Caco-2 (cell line): ENCODE data around the gene ABCC10. TPM values are rescaled to one million over a fixed set of nuclear protein-coding genes. Genes with fewer than 3 reads are reported as not detected.
A peak's percentile ranks its signal among the peaks of the same experiment; 100 is the strongest.

Experiments
- BruUV-seq: library from RNA; stranded (reverse); fragments of 400-500 nt; replicated peaks from 2 replicates; lab custom pipeline; 2021; lab: Mats Ljungman, UMichigan
- CTCF ChIA-PET: fragments of 300-600 bp; sonication (Branson Sonifier 250); formaldehyde crosslinking; loops from one replicate; lab custom pipeline; 2022; ENCODE audit warnings: antibody characterized with exemption; lab: Charles Lee
- POLR2A ChIA-PET: fragments of 300-600 bp; sonication (Branson Sonifier 250); formaldehyde crosslinking; loops from one replicate; lab custom pipeline; 2022; ENCODE audit warnings: antibody characterized with exemption; lab: Charles Lee
- DNase-seq, 2 experiments: peaks; one replicate each; pipeline versions ENCODE4 v3.0.0 to v3.0.0-alpha.2; 2020 to 2022
- H3K27me3 ChIP-seq: replicated peaks from 2 replicates; pipeline ENCODE4 v1.6.0; 2011; ENCODE audit warnings: low read length; ENCODE audit not compliant: control insufficient read depth, insufficient read depth
- H3K36me3 ChIP-seq: 2 replicates; pipeline ENCODE4 v1.5.1; 2011; ENCODE audit warnings: low read length; ENCODE audit not compliant: control insufficient read depth, insufficient read depth
- H3K4me1 ChIP-seq: fragments of 250-450 bp; sonication (Bioruptor Pico); 2 replicates; pipeline ENCODE4 v1.5.1; 2020; ENCODE audit warnings: mild to moderate bottlenecking
- H3K4me3 ChIP-seq: 2 replicates; pipeline ENCODE4 v1.5.1; 2011; ENCODE audit warnings: low read depth, mild to moderate bottlenecking, control low read depth, low read length
- H3K9me3 ChIP-seq: fragments of 250-450 bp; sonication (Bioruptor Pico); 2 replicates; pipeline ENCODE4 v1.5.1; 2020; ENCODE audit warnings: mild to moderate bottlenecking, moderate library complexity
- H3K27ac Mint-ChIP-seq: one replicate; pipeline ENCODE4 v1.8.0; 2022; ENCODE audit warnings: mixed read lengths; ENCODE audit not compliant: unreplicated experiment
- H3K27me3 Mint-ChIP-seq: one replicate; pipeline ENCODE4 v1.8.0; 2022; ENCODE audit warnings: mixed read lengths; ENCODE audit not compliant: insufficient read depth, unreplicated experiment
- H3K36me3 Mint-ChIP-seq: one replicate; pipeline ENCODE4 v1.8.0; 2022; ENCODE audit warnings: mild to moderate bottlenecking, mixed read lengths; ENCODE audit not compliant: insufficient read depth, unreplicated experiment
- H3K4me1 Mint-ChIP-seq: one replicate; pipeline ENCODE4 v1.8.0; 2022; ENCODE audit warnings: low read depth, mixed read lengths; ENCODE audit not compliant: unreplicated experiment
- H3K4me3 Mint-ChIP-seq: one replicate; pipeline ENCODE4 v1.8.0; 2022; ENCODE audit warnings: mild to moderate bottlenecking, moderate library complexity, mixed read lengths; ENCODE audit not compliant: unreplicated experiment
- H3K9me3 Mint-ChIP-seq: one replicate; pipeline ENCODE4 v1.8.0; 2022; ENCODE audit warnings: mixed read lengths; ENCODE audit not compliant: unreplicated experiment
- CTCF ChIP-seq, 2 experiments: fragments of 200-600 bp in 1 of 2; IDR thresholded peaks; 1 replicate in 1 of 2; 2 replicates in 1 of 2; pipeline versions ENCODE4 v1.5.1 to v1.8.0; 2011 to 2022; ENCODE audit warnings: antibody characterized with exemption in 1 of 2, control low read depth in 1 of 2, inconsistent platforms in 1 of 2, low read depth in 1 of 2, low read length in 1 of 2, mild to moderate bottlenecking in 1 of 2, moderate library complexity in 1 of 2; ENCODE audit not compliant: insufficient read depth in 1 of 2, severe bottlenecking in 1 of 2, unreplicated experiment in 1 of 2
- intact Hi-C: fragments of 100-400 bp; cut with micrococcal nuclease; formaldehyde crosslinking; loops from one replicate; pipeline ENCODE4 v1.10.0; 2022; ENCODE audit not compliant: unreplicated experiment
- total RNA-seq: library from RNA; stranded (reverse); gene quantifications from 2 replicates; pipeline ENCODE4 v1.2.3, GENCODE V29; 2022

The ABCC10 gene
- total RNA-seq, 1 experiment from 2014 or later = 40.1 TPM

- TF ChIP-seq CTCF (IDR thresholded peaks at IDR 0.05; ENCODE audit: insufficient read depth in 1 of 2, low read depth in 1 of 2, low read length in 1 of 2, severe bottlenecking in 1 of 2, unreplicated experiment in 1 of 2) = no peak
- no TSS peak for BruUV-seq
- Mint-ChIP-seq H3K27ac (no peak overlapping the region), H3K36me3 (no peaks in the 10 kb centered on the region), H3K9me3 (no peaks in the 10 kb centered on the region), H3K4me1 (peaks cover 69% of the 10 kb centered on the region), H3K4me3 (no peak overlapping the region), H3K27me3 (no peaks in the 10 kb centered on the region)
- Histone ChIP-seq H3K36me3 (no peaks in the 10 kb centered on the region), H3K27me3 (no peaks in the 10 kb centered on the region), H3K4me1 (peaks cover 57% of the 10 kb centered on the region), H3K4me3 (no peak overlapping the region), H3K9me3 (no peaks in the 10 kb centered on the region)
- intact Hi-C loops = loop anchor here (5.0 kb wide), 1 partner anchor 32 kb away; the partner anchor contains the start of gene ABCC10
- ChIA-PET CTCF (no interaction called here), POLR2A (no interaction called here)
- no peak for DNase-seq
Observed at GRCh38 chr6:43394982-43395381, 32.4 kb upstream of the ABCC10 start.

GRCh38 chr6:43395776-43396175 is 31.6 kb upstream of the ABCC10 start:
- H3K36me3 ChIP-seq = no peaks in the 10 kb centered on the region
- peaks cover 54% of the 10 kb centered on the region for H3K4me1 ChIP-seq
- DNase-seq = no peak
- Mint-ChIP-seq H3K9me3 (no peaks in the 10 kb centered on the region), H3K4me1 (peaks cover 69% of the 10 kb centered on the region), H3K4me3 (no peak overlapping the region), H3K36me3 (no peaks in the 10 kb centered on the region), H3K27ac (peak overlapping the region; percentile 41), H3K27me3 (no peaks in the 10 kb centered on the region)
- H3K27me3 ChIP-seq = no peaks in the 10 kb centered on the region
- intact Hi-C loops = no loop called here
- no TSS peak for BruUV-seq
- H3K9me3 ChIP-seq = no peaks in the 10 kb centered on the region
- CTCF ChIA-PET = interaction anchor here (0.5 to 1.0 kb wide), 2 partner anchors 59 to 60 kb away, joined by 4 to 7 read pairs; no protein-coding TSS in a partner anchor
- no peak overlapping the region for H3K4me3 ChIP-seq
- TF ChIP-seq CTCF (IDR thresholded peaks at IDR 0.05; ENCODE audit: insufficient read depth in 1 of 2, low read depth in 1 of 2, low read length in 1 of 2, severe bottlenecking in 1 of 2, unreplicated experiment in 1 of 2) = no peak
- POLR2A ChIA-PET = no interaction called here

GRCh38 chr6:43396408-43397149 is 30.8 kb upstream of the ABCC10 start:
- POLR2A ChIA-PET = no interaction called here
- no peaks in the 10 kb centered on the region for H3K27me3 ChIP-seq
- no peaks in the 10 kb centered on the region for H3K9me3 ChIP-seq
- no peak overlapping the region for H3K4me3 Mint-ChIP-seq
- peaks cover 46% of the 10 kb centered on the region for H3K4me1 ChIP-seq
- BruUV-seq = no TSS peak
- intact Hi-C loops = no loop called here
- H3K4me1 Mint-ChIP-seq = peaks cover 64% of the 10 kb centered on the region
- no peaks in the 10 kb centered on the region for H3K27me3 Mint-ChIP-seq
- peak overlapping the region; percentile 41 for H3K27ac Mint-ChIP-seq
- DNase-seq = peak in 1 of 2 experiments; percentile 45
- no peaks in the 10 kb centered on the region for H3K36me3 Mint-ChIP-seq
- H3K36me3 ChIP-seq = no peaks in the 10 kb centered on the region
- no peak for TF ChIP-seq CTCF (IDR thresholded peaks at IDR 0.05; ENCODE audit: insufficient read depth in 1 of 2, low read depth in 1 of 2, low read length in 1 of 2, severe bottlenecking in 1 of 2, unreplicated experiment in 1 of 2)
- CTCF ChIA-PET = interaction anchor here (0.5 to 1.0 kb wide), 2 partner anchors 58 to 60 kb away, joined by 4 to 7 read pairs; no protein-coding TSS in a partner anchor
- no peaks in the 10 kb centered on the region for H3K9me3 Mint-ChIP-seq
- no peak overlapping the region for H3K4me3 ChIP-seq
